ENCODE results near the gene RAB3IL1.

RAB3IL1 gene

GRCh38 chr11:61952882-61953281 is 35.5 kb upstream of the RAB3IL1 start:
- no peak for FAIRE-seq
- no peak for TF ChIP-seq TAF1 (IDR thresholded peaks at IDR 0.05; ENCODE audit: low read depth, low read length)
- TF ChIP-seq SPI1 (IDR thresholded peaks at IDR 0.05; ENCODE audit: low read depth, low read length) = no peak
- no peak for TF ChIP-seq PAX5 (IDR thresholded peaks at IDR 0.05; ENCODE audit: insufficient read depth, low read length, severe bottlenecking)
- no peak for DNase-seq (ENCODE audit: insufficient read length, low spot score)

GRCh38 chr11:61951484-61952135 is 34.2 kb upstream of the RAB3IL1 start:
- FAIRE-seq = no peak
- TF ChIP-seq SPI1 (IDR thresholded peaks at IDR 0.05; ENCODE audit: low read depth, low read length) (no peak), POLR2AphosphoS5 (IDR thresholded peaks at IDR 0.05; ENCODE audit: low read depth, low read length) (no peak), POU2F2 (IDR thresholded peaks at IDR 0.05; ENCODE audit: low read depth, low read length) (no peak), TAF1 (IDR thresholded peaks at IDR 0.05; ENCODE audit: low read depth, low read length) (no peak), PAX5 (IDR thresholded peaks at IDR 0.05; ENCODE audit: insufficient read depth, low read length, severe bottlenecking) (no peak), POLR2A (IDR thresholded peaks at IDR 0.05; ENCODE audit: low read depth, low read length) (no peak)
- no peak for DNase-seq (ENCODE audit: insufficient read length, low spot score)

GRCh38 chr11:61950035-61950547 is 32.7 kb upstream of the RAB3IL1 start, which contains the start of gene BEST1:
Gene BEST1 (plus strand): TSS chr11:61950351. CDS start chr11:61951807, 1,456 bp downstream.
- no peak for TF ChIP-seq SPI1 (IDR thresholded peaks at IDR 0.05; ENCODE audit: low read depth, low read length)
- TF ChIP-seq POU2F2 (IDR thresholded peaks at IDR 0.05; ENCODE audit: low read depth, low read length) = no peak
- no peak for TF ChIP-seq PAX5 (IDR thresholded peaks at IDR 0.05; ENCODE audit: insufficient read depth, low read length, severe bottlenecking)
- no peak for TF ChIP-seq POLR2A (IDR thresholded peaks at IDR 0.05; ENCODE audit: low read depth, low read length)
- no peak for TF ChIP-seq POLR2AphosphoS5 (IDR thresholded peaks at IDR 0.05; ENCODE audit: low read depth, low read length)
- DNase-seq (ENCODE audit: insufficient read length, low spot score) (no peak), FAIRE-seq (no peak)

- TF ChIP-seq POU2F2 (IDR thresholded peaks at IDR 0.05; ENCODE audit: low read depth, low read length) (no peak), SPI1 (IDR thresholded peaks at IDR 0.05; ENCODE audit: low read depth, low read length) (no peak), POLR2AphosphoS5 (IDR thresholded peaks at IDR 0.05; ENCODE audit: low read depth, low read length) (no peak), TAF1 (IDR thresholded peaks at IDR 0.05; ENCODE audit: low read depth, low read length) (no peak), PAX5 (IDR thresholded peaks at IDR 0.05; ENCODE audit: insufficient read depth, low read length, severe bottlenecking) (no peak), POLR2A (IDR thresholded peaks at IDR 0.05; ENCODE audit: low read depth, low read length) (no peak)
- FAIRE-seq (no peak), DNase-seq (ENCODE audit: insufficient read length, low spot score) (no peak)
These were observed 32.0 kb upstream of the RAB3IL1 start for GRCh38 chr11:61949169-61950034.

GRCh38 chr11:61948505-61948904 is 31.1 kb upstream of the RAB3IL1 start:
- TF ChIP-seq POLR2A (IDR thresholded peaks at IDR 0.05; ENCODE audit: low read depth, low read length) (no peak), POU2F2 (IDR thresholded peaks at IDR 0.05; ENCODE audit: low read depth, low read length) (no peak), SPI1 (IDR thresholded peaks at IDR 0.05; ENCODE audit: low read depth, low read length) (no peak), POLR2AphosphoS5 (IDR thresholded peaks at IDR 0.05; ENCODE audit: low read depth, low read length) (no peak), TAF1 (IDR thresholded peaks at IDR 0.05; ENCODE audit: low read depth, low read length) (no peak), PAX5 (IDR thresholded peaks at IDR 0.05; ENCODE audit: insufficient read depth, low read length, severe bottlenecking) (no peak)
- no peak for FAIRE-seq
- DNase-seq (ENCODE audit: insufficient read length, low spot score) = no peak

GRCh38 chr11:61947486-61948210 is 30.3 kb upstream of the RAB3IL1 start:
- FAIRE-seq (no peak), DNase-seq (ENCODE audit: insufficient read length, low spot score) (peak; percentile 65)
- TF ChIP-seq POLR2AphosphoS5 (IDR thresholded peaks at IDR 0.05; ENCODE audit: low read depth, low read length) = no peak
- no peak for TF ChIP-seq POU2F2 (IDR thresholded peaks at IDR 0.05; ENCODE audit: low read depth, low read length)
- TF ChIP-seq TAF1 (IDR thresholded peaks at IDR 0.05; ENCODE audit: low read depth, low read length) = no peak
- TF ChIP-seq PAX5 (IDR thresholded peaks at IDR 0.05; ENCODE audit: insufficient read depth, low read length, severe bottlenecking) = no peak
- TF ChIP-seq POLR2A (IDR thresholded peaks at IDR 0.05; ENCODE audit: low read depth, low read length) = no peak
- no peak for TF ChIP-seq SPI1 (IDR thresholded peaks at IDR 0.05; ENCODE audit: low read depth, low read length)

- FAIRE-seq (no peak), DNase-seq (ENCODE audit: insufficient read length, low spot score) (no peak)
These were observed 29.5 kb upstream of the RAB3IL1 start for GRCh38 chr11:61946894-61947293.

GRCh38 chr11:61945191-61945590 is 27.8 kb upstream of the RAB3IL1 start:
- no peak for DNase-seq (ENCODE audit: insufficient read length, low spot score)
- TF ChIP-seq POLR2A (IDR thresholded peaks at IDR 0.05; ENCODE audit: low read depth, low read length) (no peak), POU2F2 (IDR thresholded peaks at IDR 0.05; ENCODE audit: low read depth, low read length) (no peak), SPI1 (IDR thresholded peaks at IDR 0.05; ENCODE audit: low read depth, low read length) (no peak), TAF1 (IDR thresholded peaks at IDR 0.05; ENCODE audit: low read depth, low read length) (no peak), POLR2AphosphoS5 (IDR thresholded peaks at IDR 0.05; ENCODE audit: low read depth, low read length) (no peak), PAX5 (IDR thresholded peaks at IDR 0.05; ENCODE audit: insufficient read depth, low read length, severe bottlenecking) (no peak)
- no peak for FAIRE-seq

More at GRCh38 chr11:61946894-61947293, 29.5 kb upstream of the RAB3IL1 start:
- TF ChIP-seq POLR2AphosphoS5 (IDR thresholded peaks at IDR 0.05; ENCODE audit: low read depth, low read length) (no peak), POU2F2 (IDR thresholded peaks at IDR 0.05; ENCODE audit: low read depth, low read length) (no peak), TAF1 (IDR thresholded peaks at IDR 0.05; ENCODE audit: low read depth, low read length) (no peak), POLR2A (IDR thresholded peaks at IDR 0.05; ENCODE audit: low read depth, low read length) (no peak), PAX5 (IDR thresholded peaks at IDR 0.05; ENCODE audit: insufficient read depth, low read length, severe bottlenecking) (no peak), SPI1 (IDR thresholded peaks at IDR 0.05; ENCODE audit: low read depth, low read length) (no peak)

All from GM12891 (cell line).